Neuronal stem cell (in vitro differentiated cells): ENCODE data around the gene DRGX.
A peak's percentile ranks its signal among the peaks of the same experiment; 100 is the strongest.

Experiments
- DNase-seq: peaks from one replicate; pipeline ENCODE4 v3.0.0-alpha.2; 2013; ENCODE audit warnings: low spot score
- H2AFZ ChIP-seq: one replicate; pipeline ENCODE4 v1.6.1; 2013; ENCODE audit warnings: mild to moderate bottlenecking, low read length, inconsistent platforms
- H2AK5ac ChIP-seq: 2 replicates; pipeline ENCODE4 v1.6.1; 2013; ENCODE audit warnings: low read depth, mild to moderate bottlenecking, inconsistent platforms, low read length, moderate library complexity, mixed read lengths
- H2BK120ac ChIP-seq: 2 replicates; pipeline ENCODE4 v1.6.1; 2013; ENCODE audit warnings: low read depth, mild to moderate bottlenecking, inconsistent platforms, low read length, moderate library complexity, mixed read lengths
- H2BK12ac ChIP-seq: one replicate; pipeline ENCODE4 v1.6.1; 2013; ENCODE audit warnings: low read length, inconsistent platforms
- H2BK15ac ChIP-seq: 2 replicates; pipeline ENCODE4 v1.6.1; 2013; ENCODE audit warnings: mild to moderate bottlenecking, low read length, inconsistent platforms, mixed read lengths
- H2BK5ac ChIP-seq: one replicate; pipeline ENCODE4 v1.6.1; 2013; ENCODE audit warnings: inconsistent platforms, mild to moderate bottlenecking, low read length, moderate library complexity
- H3K14ac ChIP-seq: one replicate; pipeline ENCODE4 v1.6.1; 2013; ENCODE audit warnings: low read length, inconsistent platforms
- H3K18ac ChIP-seq: 2 replicates; pipeline ENCODE4 v1.6.1; 2013; ENCODE audit warnings: low read length, inconsistent platforms
- H3K23ac ChIP-seq: 2 replicates; pipeline ENCODE4 v1.6.1; 2013; ENCODE audit warnings: low read depth, mild to moderate bottlenecking, mixed read lengths, low read length, inconsistent platforms; ENCODE audit not compliant: poor library complexity
- H3K27ac ChIP-seq: replicated peaks from 3 replicates; pipeline ENCODE4 v1.5.1; 2013; ENCODE audit warnings: low read length, inconsistent platforms
- H3K27me3 ChIP-seq, 3 experiments: 2 replicates each; pipeline ENCODE4 v1.6.1; 2013; ENCODE audit warnings: low read length in 3 of 3, mild to moderate bottlenecking in 2 of 3, inconsistent platforms in 1 of 3, low read depth in 1 of 3, mixed read lengths in 1 of 3, moderate library complexity in 1 of 3; ENCODE audit not compliant: control insufficient read depth in 3 of 3, insufficient read depth in 3 of 3
- H3K36me3 ChIP-seq, 2 donors: replicated peaks in 1 of 2; 2 replicates each; pipeline ENCODE4 v1.6.1; 2013; ENCODE audit warnings: low read length in 2 of 2; ENCODE audit not compliant: control insufficient read depth in 2 of 2, insufficient read depth in 2 of 2
- H3K4ac ChIP-seq: 2 replicates; pipeline ENCODE4 v1.6.1; 2013; ENCODE audit warnings: inconsistent platforms, mild to moderate bottlenecking, low read length, moderate library complexity
- H3K4me1 ChIP-seq, 2 donors: 1 replicate in 1 of 2; 2 replicates in 1 of 2; pipeline ENCODE4 v1.6.1; 2013; ENCODE audit warnings: low read length in 2 of 2, low read depth in 1 of 2; ENCODE audit not compliant: control insufficient read depth in 2 of 2, insufficient read depth in 1 of 2
- H3K4me2 ChIP-seq: one replicate; pipeline ENCODE4 v1.6.1; 2013; ENCODE audit warnings: mild to moderate bottlenecking, low read length, inconsistent platforms; ENCODE audit not compliant: insufficient read depth, poor library complexity, severe bottlenecking
- H3K4me3 ChIP-seq, 2 donors: 2 replicates each; pipeline ENCODE4 v1.5.1; 2013; ENCODE audit warnings: low read length in 2 of 2, mild to moderate bottlenecking in 2 of 2, inconsistent platforms in 1 of 2, moderate library complexity in 1 of 2
- H3K79me1 ChIP-seq: one replicate; pipeline ENCODE4 v1.6.1; 2013; ENCODE audit warnings: low read depth, mild to moderate bottlenecking, inconsistent platforms, low read length, moderate library complexity
- H3K9ac ChIP-seq: one replicate; pipeline ENCODE4 v1.6.1; 2013; ENCODE audit warnings: mild to moderate bottlenecking, low read depth, low read length, inconsistent platforms; ENCODE audit not compliant: poor library complexity
- H3K9me3 ChIP-seq, 2 donors: replicated peaks in 1 of 2; 2 replicates each; pipeline versions ENCODE3 to v1.6.1; 2013; ENCODE audit warnings: low read length in 2 of 2, mild to moderate bottlenecking in 2 of 2, inconsistent platforms in 1 of 2, low read depth in 1 of 2, mixed read lengths in 1 of 2, moderate library complexity in 1 of 2; ENCODE audit not compliant: control insufficient read depth in 2 of 2, insufficient read depth in 1 of 2
- H4K8ac ChIP-seq: one replicate; pipeline ENCODE4 v1.6.1; 2013; ENCODE audit warnings: low read depth, mild to moderate bottlenecking, inconsistent platforms, low read length, moderate library complexity
- H4K91ac ChIP-seq: one replicate; pipeline ENCODE4 v1.6.1; 2013; ENCODE audit warnings: low read length, low read depth, mild to moderate bottlenecking, inconsistent platforms; ENCODE audit not compliant: poor library complexity
- WGBS, 2 donors: extraction: QIAGEN DNeasy Blood & Tissue Kit; methylation state at CpG; one replicate each; pipeline ENCODE4 v1.1.7; 2013; ENCODE audit warnings: missing lambda C conversion rate in 2 of 2, mixed read lengths in 1 of 2; ENCODE audit not compliant: insufficient read length in 2 of 2, insufficient replicate concordance in 1 of 2; ENCODE audit errors: extremely low coverage in 2 of 2; 5-methylcytosine and 5-hydroxymethylcytosine counted together

Gene DRGX

DNA sequence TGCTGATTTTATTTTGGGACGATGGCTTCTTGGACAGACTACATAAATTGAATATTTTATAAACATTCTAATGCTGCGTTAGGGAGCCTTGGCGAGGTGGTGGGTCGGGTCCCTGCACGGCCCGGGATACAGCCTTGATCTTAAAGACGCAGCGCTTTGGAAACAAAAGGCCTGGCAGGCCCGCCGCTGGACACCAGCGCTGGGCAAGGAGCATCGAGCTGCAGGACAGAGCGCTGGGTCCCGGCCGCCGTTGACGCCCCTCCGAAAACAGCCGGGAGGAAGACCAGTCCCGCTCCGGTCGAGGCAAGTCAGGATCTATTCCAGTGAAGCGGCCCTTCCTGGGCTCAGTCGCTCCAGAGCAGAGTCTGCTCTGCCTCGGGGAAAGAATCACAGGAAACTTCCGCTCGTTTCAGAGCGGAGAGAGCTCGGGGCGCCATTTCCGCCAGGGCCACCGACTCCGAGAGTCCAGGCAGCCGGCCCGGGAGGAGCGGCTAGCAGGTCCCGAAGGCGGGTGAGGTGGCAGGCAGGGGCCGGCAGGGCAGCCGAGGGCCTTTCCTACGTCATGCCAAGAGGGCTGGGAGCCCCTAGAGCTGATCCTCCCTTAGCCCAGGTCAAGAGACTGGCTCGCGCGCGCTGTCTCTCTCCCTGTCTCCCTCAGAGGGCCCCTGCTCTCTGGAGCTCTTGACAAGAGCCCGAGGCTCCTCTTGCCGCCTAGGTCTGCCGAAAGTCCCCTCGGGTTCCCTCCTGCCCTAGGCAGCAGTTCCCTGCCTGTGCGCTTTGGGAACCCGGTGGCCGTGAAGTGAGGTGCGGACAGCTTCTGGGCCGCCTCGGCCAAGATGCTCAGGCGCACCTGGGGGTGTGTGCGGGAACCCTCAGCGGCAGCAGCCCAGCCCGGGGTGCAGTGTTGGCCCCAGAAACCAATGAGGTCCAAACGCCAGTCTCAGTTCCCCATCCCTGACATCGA is 1.4 kb upstream of the DRGX start:
- no CpG with 5 or more reads among the region's 61 CpGs for WGBS, 2 donors
- H3K14ac ChIP-seq = no peak overlapping the region
- H3K27me3 ChIP-seq = peaks cover 42 to 97% (median 67%) of the 10 kb centered on the region in 3 experiments
- H3K4me2 ChIP-seq = peak overlapping the region; percentile 48
- H4K91ac ChIP-seq = no peak overlapping the region
- no peaks in the 10 kb centered on the region for H3K9me3 ChIP-seq
- H2BK5ac ChIP-seq = no peak overlapping the region
- H3K9ac ChIP-seq = no peak overlapping the region
- H2BK120ac ChIP-seq = no peak overlapping the region
- peak overlapping the region; percentile 92 for H2AFZ ChIP-seq
- DNase-seq = peak; percentile 37
- H3K4me1 ChIP-seq = peaks cover 0 to 7% of the 10 kb centered on the region in 2 donors
- no peak overlapping the region for H2BK15ac ChIP-seq
- no peaks in the 10 kb centered on the region for H3K79me1 ChIP-seq
- peak overlapping the region; percentile 55 for H3K23ac ChIP-seq
- no peak overlapping the region for H3K27ac ChIP-seq
- peak overlapping the region in 1 of 2 donors; percentile 26 for H3K4me3 ChIP-seq
- H4K8ac ChIP-seq = no peak overlapping the region
- no peak overlapping the region for H2BK12ac ChIP-seq
- H2AK5ac ChIP-seq = no peak overlapping the region
- no peak overlapping the region for H3K4ac ChIP-seq
- H3K18ac ChIP-seq = no peak overlapping the region
- no peaks in the 10 kb centered on the region for H3K36me3 ChIP-seq

DNA sequence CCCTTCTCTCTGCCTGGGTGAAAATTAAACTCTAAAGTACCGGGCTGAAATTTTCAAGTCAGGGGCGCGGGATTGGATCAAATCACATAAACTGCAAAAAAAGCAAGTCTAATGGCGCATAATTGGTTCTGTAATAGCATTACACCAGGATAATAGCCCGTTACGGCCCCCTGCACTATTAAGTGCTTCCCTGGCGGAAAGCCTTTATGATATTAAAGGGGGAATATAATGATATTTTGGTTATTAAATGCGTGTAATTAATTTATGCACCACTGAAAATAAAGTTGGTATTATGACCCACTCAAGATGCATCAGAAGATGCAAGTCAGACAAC is 744 bp upstream of the DRGX start:
- Histone ChIP-seq H2BK12ac (no peak overlapping the region), H2BK15ac (no peak overlapping the region)
- WGBS, 2 donors = no CpG with 5 or more reads among the region's 8 CpGs

DNA sequence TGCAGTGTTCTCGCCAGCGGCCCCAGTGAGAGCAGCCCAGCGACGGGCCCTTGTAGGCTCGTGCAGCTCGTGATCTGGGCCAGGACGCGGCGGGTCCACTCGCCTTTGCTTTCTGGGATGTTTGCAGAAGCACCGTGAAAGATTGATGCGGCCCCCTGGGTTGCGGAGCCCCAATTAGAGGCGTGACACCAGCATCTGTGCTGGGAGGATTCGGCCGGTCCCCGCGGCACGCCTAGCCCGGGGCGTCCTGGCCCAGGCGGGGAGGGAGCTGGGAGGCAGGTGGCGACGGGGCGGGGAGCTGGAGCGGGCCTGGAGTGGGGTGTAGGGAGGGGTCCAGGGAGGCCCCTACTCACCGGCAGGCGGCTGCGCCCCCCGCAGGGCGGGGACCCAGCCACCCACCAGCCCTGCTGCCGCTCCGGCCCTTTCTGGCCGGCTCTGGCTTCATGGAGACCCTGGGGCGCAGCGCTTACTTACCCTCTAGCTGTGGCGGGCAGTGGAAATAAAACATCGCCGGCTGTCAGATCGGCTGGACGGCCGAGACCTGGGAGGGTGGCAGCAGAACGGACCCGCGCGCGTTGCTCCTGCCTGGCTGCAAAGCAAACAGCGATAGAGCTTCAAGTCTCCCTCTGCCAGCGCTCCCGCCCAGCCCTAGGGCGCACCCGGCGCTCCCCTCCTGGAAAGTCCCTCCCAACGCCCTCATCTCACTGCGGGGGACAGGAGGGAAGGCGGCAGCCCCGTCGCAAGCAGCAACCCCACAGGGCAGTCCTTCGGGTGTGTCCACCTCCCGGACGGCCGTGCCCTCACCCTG is 752 bp downstream of the DRGX start:
- Histone ChIP-seq H3K27ac (no peak overlapping the region), H3K14ac (peak overlapping the region; percentile 92), H3K4ac (no peak overlapping the region), H3K36me3 (no peaks in the 10 kb centered on the region), H3K79me1 (no peaks in the 10 kb centered on the region), H3K9me3 (no peaks in the 10 kb centered on the region), H4K91ac (no peak overlapping the region), H3K4me3 (peak overlapping the region in 1 of 2 donors; percentile 39), H4K8ac (no peak overlapping the region), H3K23ac (peak overlapping the region; percentile 61), H2AK5ac (no peak overlapping the region), H3K4me1 (peaks cover 0 to 7% of the 10 kb centered on the region in 2 donors), H3K18ac (peak overlapping the region; percentile 45), H2BK120ac (no peak overlapping the region), H2BK12ac (no peak overlapping the region), H3K27me3 (peaks cover 42 to 99% (median 63%) of the 10 kb centered on the region in 3 experiments), H3K4me2 (peak overlapping the region; percentile 43), H2BK15ac (no peak overlapping the region), H2BK5ac (no peak overlapping the region), H2AFZ (peak overlapping the region; percentile 59), H3K9ac (peak overlapping the region; percentile 17)
- no CpG with 5 or more reads among the region's 62 CpGs for WGBS, 2 donors
- peak; percentile 26 for DNase-seq

More for the DNA sequence above, 744 bp upstream of the DRGX start:
- Histone ChIP-seq H2AFZ (no peak overlapping the region), H4K91ac (no peak overlapping the region), H3K4me2 (no peak overlapping the region), H3K79me1 (no peaks in the 10 kb centered on the region), H2AK5ac (no peak overlapping the region), H3K36me3 (no peaks in the 10 kb centered on the region), H3K14ac (no peak overlapping the region), H3K9ac (no peak overlapping the region), H3K4me1 (peaks cover 0 to 7% of the 10 kb centered on the region in 2 donors), H3K18ac (no peak overlapping the region), H3K9me3 (no peaks in the 10 kb centered on the region), H3K27me3 (peaks cover 42 to 98% (median 67%) of the 10 kb centered on the region in 3 experiments), H3K4me3 (no peak overlapping the region), H2BK5ac (no peak overlapping the region), H3K27ac (no peak overlapping the region), H3K23ac (no peak overlapping the region), H4K8ac (no peak overlapping the region), H2BK120ac (no peak overlapping the region), H3K4ac (no peak overlapping the region)
- no peak for DNase-seq

DNA sequence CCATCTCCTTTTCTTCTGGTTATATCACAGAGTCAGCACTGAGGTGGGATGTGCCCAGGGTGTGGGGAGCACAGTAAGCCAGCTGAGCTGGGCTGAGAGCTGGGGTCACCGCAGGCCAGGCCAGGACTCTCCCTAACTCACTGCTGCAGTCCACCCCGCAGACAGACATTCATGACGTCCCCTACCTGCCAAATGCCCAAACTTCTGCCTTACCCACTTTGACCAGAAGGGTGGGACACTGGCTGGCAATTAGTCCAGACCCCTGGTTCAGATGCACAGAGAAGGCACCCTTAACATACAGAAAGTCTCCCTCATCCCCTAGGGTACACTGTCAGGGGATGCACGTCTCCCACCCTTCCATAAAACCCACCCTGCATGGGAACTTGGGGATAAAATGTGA is 2.1 kb downstream of the DRGX start:
- H3K4me1 ChIP-seq = peaks cover 0 to 7% of the 10 kb centered on the region in 2 donors
- no peak overlapping the region for H4K91ac ChIP-seq
- peaks cover 40 to 92% (median 53%) of the 10 kb centered on the region in 3 experiments for H3K27me3 ChIP-seq

More for the DNA sequence above, 2.1 kb downstream of the DRGX start:
- no peaks in the 10 kb centered on the region for H3K36me3 ChIP-seq
- H3K4me3 ChIP-seq = no peak overlapping the region
- H3K27ac ChIP-seq = no peak overlapping the region
- no peak overlapping the region for H3K4ac ChIP-seq
- no peak overlapping the region for H3K9ac ChIP-seq
- H3K79me1 ChIP-seq = no peaks in the 10 kb centered on the region
- no peak overlapping the region for H3K14ac ChIP-seq
- H2BK12ac ChIP-seq = no peak overlapping the region
- no peak overlapping the region for H2BK15ac ChIP-seq
- no peak overlapping the region for H2AK5ac ChIP-seq
- no peak for DNase-seq
- H2AFZ ChIP-seq = no peak overlapping the region
- H3K9me3 ChIP-seq = no peaks in the 10 kb centered on the region
- H2BK120ac ChIP-seq = no peak overlapping the region
- no CpG with 5 or more reads among the region's 4 CpGs for WGBS, 2 donors
- no peak overlapping the region for H3K23ac ChIP-seq
- H4K8ac ChIP-seq = no peak overlapping the region
- no peak overlapping the region for H3K4me2 ChIP-seq
- H2BK5ac ChIP-seq = no peak overlapping the region
- H3K18ac ChIP-seq = no peak overlapping the region
